ENCODE results near the gene ARAP1. TPM values are rescaled to one million over a fixed set of nuclear protein-coding genes. Genes with fewer than 3 reads are reported as not detected.

The ARAP1 gene
- total RNA-seq, 3 donors from 2014 or later: 85.9 to 109 (median 97.0) TPM

- H3K4me3 ChIP-seq: no peak overlapping the region
- intact Hi-C loops (cut with DNase I; ENCODE audit: low total_unique reads): no loop called here
- no peaks in the 10 kb centered on the region for H3K9me3 ChIP-seq
- no peaks in the 10 kb centered on the region for H3K36me3 ChIP-seq
- TF ChIP-seq POLR2AphosphoS5 (IDR thresholded peaks at IDR 0.05) (no peak), POLR2A (IDR thresholded peaks at IDR 0.05) (no peak), CTCF (IDR thresholded peaks at IDR 0.05) (no peak)
- H3K27ac ChIP-seq: no peak overlapping the region
- no peaks in the 10 kb centered on the region for H3K27me3 ChIP-seq
- H3K4me1 ChIP-seq: no peaks in the 10 kb centered on the region
- DNase-seq (ENCODE audit: low spot score in 2 of 2): no peak
Measured at GRCh38 chr11:72760539-72761405, 8.6 kb upstream of the ARAP1 start.

GRCh38 chr11:72759468-72759985 lies 7.3 kb upstream of the ARAP1 start:
- intact Hi-C loops (cut with DNase I; ENCODE audit: low total_unique reads): no loop called here

GRCh38 chr11:72758690-72759389 lies 6.6 kb upstream of the ARAP1 start:
- no peaks in the 10 kb centered on the region for H3K27me3 ChIP-seq
- H3K4me3 ChIP-seq: no peak overlapping the region
- no peaks in the 10 kb centered on the region for H3K36me3 ChIP-seq
- H3K27ac ChIP-seq: peak overlapping the region in 1 of 2 donors; percentile 41
- no peak for DNase-seq (ENCODE audit: low spot score in 2 of 2)
- no peaks in the 10 kb centered on the region for H3K9me3 ChIP-seq
- intact Hi-C loops (cut with DNase I; ENCODE audit: low total_unique reads): no loop called here
- TF ChIP-seq POLR2A (IDR thresholded peaks at IDR 0.05) (no peak), POLR2AphosphoS5 (IDR thresholded peaks at IDR 0.05) (no peak), CTCF (IDR thresholded peaks at IDR 0.05) (no peak)
- H3K4me1 ChIP-seq: no peaks in the 10 kb centered on the region

More at GRCh38 chr11:72759468-72759985, 7.3 kb upstream of the ARAP1 start:
- no peak for DNase-seq (ENCODE audit: low spot score in 2 of 2)
- TF ChIP-seq POLR2AphosphoS5 (IDR thresholded peaks at IDR 0.05): no peak
- no peak for TF ChIP-seq CTCF (IDR thresholded peaks at IDR 0.05)
- no peak for TF ChIP-seq POLR2A (IDR thresholded peaks at IDR 0.05)
- no peaks in the 10 kb centered on the region for H3K36me3 ChIP-seq
- H3K27me3 ChIP-seq: no peaks in the 10 kb centered on the region
- H3K9me3 ChIP-seq: no peaks in the 10 kb centered on the region
- peak overlapping the region in 1 of 2 donors; percentile 41 for H3K27ac ChIP-seq
- H3K4me1 ChIP-seq: no peaks in the 10 kb centered on the region
- no peak overlapping the region for H3K4me3 ChIP-seq

- H3K9me3 ChIP-seq: no peaks in the 10 kb centered on the region
- H3K4me3 ChIP-seq: no peak overlapping the region
- H3K27me3 ChIP-seq: no peaks in the 10 kb centered on the region
- TF ChIP-seq CTCF (IDR thresholded peaks at IDR 0.05): no peak
- no peak for TF ChIP-seq POLR2A (IDR thresholded peaks at IDR 0.05)
- TF ChIP-seq POLR2AphosphoS5 (IDR thresholded peaks at IDR 0.05): no peak
- no peaks in the 10 kb centered on the region for H3K4me1 ChIP-seq
- H3K27ac ChIP-seq: peak overlapping the region in 1 of 2 donors; percentile 22
- intact Hi-C loops (cut with DNase I; ENCODE audit: low total_unique reads): no loop called here
- DNase-seq (ENCODE audit: low spot score in 2 of 2): no peak
- H3K36me3 ChIP-seq: no peaks in the 10 kb centered on the region
Measured at GRCh38 chr11:72758304-72758689, 6.1 kb upstream of the ARAP1 start.
